LoVo (cell line): ENCODE results near the gene DSN1.

Experiments
- DNase-seq: peaks from one replicate; pipeline ENCODE4 v3.0.0-alpha.2; 2016; ENCODE audit warnings: low spot score

The DSN1 gene

GRCh38 chr20:36795691-36796090, 22.1 kb upstream of the DSN1 start:
- no peak for DNase-seq

GRCh38 chr20:36794116-36794474, 20.5 kb upstream of the DSN1 start:
- DNase-seq, result no peak

- DNase-seq, result no peak
Measured at GRCh38 chr20:36793294-36794115, 19.9 kb upstream of the DSN1 start.

- no peak for DNase-seq
Measured at GRCh38 chr20:36792422-36792821, 18.9 kb upstream of the DSN1 start.

GRCh38 chr20:36791862-36792261, 18.3 kb upstream of the DSN1 start:
- DNase-seq, result no peak

GRCh38 chr20:36786663-36787062, 13.1 kb upstream of the DSN1 start:
- DNase-seq, result no peak

GRCh38 chr20:36786246-36786645, 12.7 kb upstream of the DSN1 start:
- DNase-seq, result no peak

- DNase-seq, result no peak
Measured at GRCh38 chr20:36785308-36785707, 11.7 kb upstream of the DSN1 start.

GRCh38 chr20:36784900-36785299, 11.3 kb upstream of the DSN1 start:
- no peak for DNase-seq

- DNase-seq, result no peak
Measured at GRCh38 chr20:36784116-36784515, 10.6 kb upstream of the DSN1 start.

GRCh38 chr20:36779656-36780025, 6.1 kb upstream of the DSN1 start:
- no peak for DNase-seq

GRCh38 chr20:36778831-36779655, 5.5 kb upstream of the DSN1 start:
- no peak for DNase-seq

GRCh38 chr20:36777576-36777975, 4.0 kb upstream of the DSN1 start:
- DNase-seq, result no peak

GRCh38 chr20:36777167-36777566, 3.6 kb upstream of the DSN1 start:
- no peak for DNase-seq

GRCh38 chr20:36775826-36776225, 2.3 kb upstream of the DSN1 start:
- no peak for DNase-seq

- DNase-seq, result no peak
Measured at GRCh38 chr20:36775196-36775595, 1.6 kb upstream of the DSN1 start.

GRCh38 chr20:36773107-36773596, 411 bp downstream of the DSN1 start:
- DNase-seq, result no peak

GRCh38 chr20:36770680-36771079, 2.9 kb downstream of the DSN1 start:
- DNase-seq, result no peak

- no peak for DNase-seq
Measured at GRCh38 chr20:36768768-36769430, 4.7 kb downstream of the DSN1 start.

- DNase-seq, result no peak
Measured at GRCh38 chr20:36761125-36761524, 12.4 kb downstream of the DSN1 start.

- DNase-seq, result no peak
Measured at GRCh38 chr20:36760647-36761046, 12.9 kb downstream of the DSN1 start.

GRCh38 chr20:36758276-36758675, 15.3 kb downstream of the DSN1 start:
- no peak for DNase-seq

- DNase-seq, result no peak
Measured at GRCh38 chr20:36756496-36756895, 17.1 kb downstream of the DSN1 start.
